Natural killer cell (primary cell): ENCODE data around the gene AK3. TPM values are rescaled to one million over a fixed set of nuclear protein-coding genes. Genes with fewer than 3 reads are reported as not detected.

Experiments
- total RNA-seq, 4 donors: library from RNA; stranded (reverse); fragments of 120-200 nt in 1 of 4; gene quantifications; one replicate each; pipeline versions ENCODE4 v1.2.3 to v1.2.4, GENCODE V29; 2013 to 2022

AK3 gene
- total RNA-seq, 3 donors from 2014 or later (not counting 1 experiment from before 2014, with no cell fraction given): 18.6 to 23.1 (median 21.0) TPM

Other genes with a start within 250 kb of the AK3 start
- 1 to 10 TPM; 3.7 to 5.6 (median 3.8) TPM for gene PLPP6, start 78.9 kb downstream of the AK3 start, total RNA-seq
- 1 to 10 TPM; 2.0 to 4.7 (median 4.3) TPM for gene SPATA6L, start 74.7 kb downstream of the AK3 start, total RNA-seq
- gene CDC37L1, start 61.6 kb downstream of the AK3 start, total RNA-seq: 10 to 100 TPM; 11.6 to 20.1 (median 13.0) TPM
- 10 to 100 TPM; 18.1 to 26.3 (median 23.0) TPM for gene RCL1, start 51.7 kb upstream of the AK3 start, total RNA-seq
- gene JAK2, start 244.1 kb upstream of the AK3 start, total RNA-seq: 10 to 100 TPM; 20.8 to 43.9 (median 30.0) TPM